NCI-H2081 treated with DMSO at 0.1 percent for 48 hours (cell line): ENCODE results near the gene KRT10.

ENCODE experiments used
- DNase-seq: peaks from one replicate; lab custom pipeline; 2025; lab: John Stamatoyannopoulos, UW

KRT10 gene

GRCh38 chr17:40803617-40804082 lies 18.8 kb downstream of the KRT10 start:
- DNase-seq: peak; percentile 57

GRCh38 chr17:40801157-40801556 lies 21.3 kb downstream of the KRT10 start:
- no peak for DNase-seq

GRCh38 chr17:40800381-40800780 lies 22.0 kb downstream of the KRT10 start:
- DNase-seq: no peak

- no peak for DNase-seq
Observed at GRCh38 chr17:40799859-40800258, 22.6 kb downstream of the KRT10 start, which contains the start of gene KRT28. Gene KRT28, minus strand, starts transcription at chr17:40799959. Its CDS starts 66 bp downstream, at chr17:40799893.

GRCh38 chr17:40796846-40797245 lies 25.6 kb downstream of the KRT10 start:
- DNase-seq: no peak

- DNase-seq: no peak
Observed at GRCh38 chr17:40795019-40795667, 27.3 kb downstream of the KRT10 start.

GRCh38 chr17:40794466-40794865 lies 27.9 kb downstream of the KRT10 start:
- no peak for DNase-seq

- no peak for DNase-seq
Observed at GRCh38 chr17:40793832-40794231, 28.6 kb downstream of the KRT10 start.

GRCh38 chr17:40791787-40792436 lies 30.5 kb downstream of the KRT10 start:
- no peak for DNase-seq

GRCh38 chr17:40791111-40791510 lies 31.3 kb downstream of the KRT10 start:
- DNase-seq: no peak

- DNase-seq: no peak
Observed at GRCh38 chr17:40782450-40782849, 40.0 kb downstream of the KRT10 start, which contains the start of gene KRT27. Gene KRT27, minus strand, starts transcription at chr17:40782550. Its CDS starts 57 bp downstream, at chr17:40782493.

GRCh38 chr17:40779181-40779909 lies 43.1 kb downstream of the KRT10 start:
- DNase-seq: no peak

- DNase-seq: no peak
Observed at GRCh38 chr17:40778461-40778860, 44.0 kb downstream of the KRT10 start.

- DNase-seq: no peak
Observed at GRCh38 chr17:40777971-40778370, 44.4 kb downstream of the KRT10 start.

GRCh38 chr17:40777459-40777858 lies 45.0 kb downstream of the KRT10 start:
- no peak for DNase-seq

- no peak for DNase-seq
Observed at GRCh38 chr17:40775945-40776344, 46.5 kb downstream of the KRT10 start.

GRCh38 chr17:40772101-40772500 lies 50.3 kb downstream of the KRT10 start, which contains the start of gene KRT26:
Gene KRT26, minus strand, starts transcription at chr17:40772201. Its CDS starts 88 bp downstream, at chr17:40772113.
- no peak for DNase-seq
